H1 (cell line): ENCODE results near the gene SLC38A8. TPM values are rescaled to one million over a fixed set of nuclear protein-coding genes. Genes with fewer than 3 reads are reported as not detected.

Source experiments
- CTCF ChIA-PET: fragments of 300-600 bp; sonication (Branson Sonifier 250); formaldehyde crosslinking; loops from one replicate; lab custom pipeline; 2021; ENCODE audit not compliant: partially characterized antibody; lab: Charles Lee
- POLR2A ChIA-PET: fragments of 300-600 bp; sonication (Branson Sonifier 250); formaldehyde crosslinking; loops from one replicate; lab custom pipeline; 2021; ENCODE audit warnings: inconsistent platforms; ENCODE audit not compliant: partially characterized antibody; lab: Charles Lee
- DNase-seq, 2 experiments: peaks; one replicate each; pipeline versions ENCODE4 v3.0.0 to v3.0.0-alpha.2; 2010 to 2022; ENCODE audit warnings: low spot score in 2 of 2, low read depth in 1 of 2, mixed read lengths in 1 of 2
- FAIRE-seq: peaks from 2 replicates; lab custom pipeline; 2011; peaks lifted over from hg19 to GRCh38; lab: Jason Lieb, UNC
- H2AFZ ChIP-seq: 2 replicates; pipeline ENCODE4 v1.8.1; 2012; ENCODE audit warnings: low read length, inconsistent platforms
- H2AK5ac ChIP-seq: 2 replicates; pipeline ENCODE4 v1.6.1; 2013; ENCODE audit warnings: low read depth, low read length
- H2BK120ac ChIP-seq: replicated peaks from 2 replicates; pipeline ENCODE3; 2013; ENCODE audit warnings: low read depth, low read length, inconsistent platforms
- H2BK12ac ChIP-seq: 2 replicates; pipeline ENCODE4 v1.6.1; 2013; ENCODE audit warnings: low read depth, low read length
- H2BK15ac ChIP-seq: 2 replicates; pipeline ENCODE4 v1.6.1; 2013; ENCODE audit warnings: low read length
- H2BK20ac ChIP-seq: 2 replicates; pipeline ENCODE4 v1.6.1; 2013; ENCODE audit warnings: low read length
- H2BK5ac ChIP-seq: 2 replicates; pipeline ENCODE4 v1.6.1; 2013; ENCODE audit warnings: low read depth, low read length
- H3K14ac ChIP-seq: 2 replicates; pipeline ENCODE4 v1.6.1; 2013; ENCODE audit warnings: inconsistent platforms; ENCODE audit not compliant: insufficient read length
- H3K18ac ChIP-seq: 2 replicates; pipeline ENCODE4 v1.6.1; 2013; ENCODE audit warnings: low read length; ENCODE audit errors: extremely low read depth
- H3K23ac ChIP-seq: 2 replicates; pipeline ENCODE4 v1.6.1; 2013; ENCODE audit warnings: inconsistent platforms; ENCODE audit not compliant: insufficient read length
- H3K23me2 ChIP-seq: 2 replicates; pipeline ENCODE4 v1.6.1; 2013; ENCODE audit warnings: low read depth, low read length
- H3K27ac ChIP-seq: 2 replicates; pipeline ENCODE4 v1.6.1; 2011; ENCODE audit warnings: low read depth, low read length, inconsistent platforms
- H3K27me3 ChIP-seq, 4 experiments: replicated peaks in 1 of 4; 1 replicate in 1 of 4; 2 replicates in 3 of 4; pipeline versions ENCODE4 v1.6.1 to v1.8.1; 2011 to 2013; ENCODE audit warnings: low read length in 3 of 4, mild to moderate bottlenecking in 3 of 4, inconsistent platforms in 2 of 4, mixed read lengths in 2 of 4, moderate library complexity in 1 of 4; ENCODE audit not compliant: control insufficient read depth in 3 of 4, insufficient read depth in 3 of 4; ENCODE audit errors: extremely low read depth in 1 of 4
- H3K36me3 ChIP-seq, 4 experiments: 2 replicates each; pipeline versions ENCODE4 v1.6.1 to v1.8.1; 2011 to 2013; ENCODE audit warnings: mild to moderate bottlenecking in 4 of 4, low read length in 3 of 4, moderate library complexity in 2 of 4, control low read depth in 1 of 4, inconsistent platforms in 1 of 4; ENCODE audit not compliant: insufficient read depth in 4 of 4, control insufficient read depth in 2 of 4
- H3K4ac ChIP-seq: replicated peaks from 2 replicates; pipeline ENCODE3; 2013; ENCODE audit warnings: low read length, low read depth, mixed read lengths, inconsistent platforms; ENCODE audit not compliant: insufficient read length
- H3K4me1 ChIP-seq, 4 experiments: replicated peaks in 1 of 4; 1 replicate in 1 of 4; 2 replicates in 3 of 4; pipeline versions ENCODE4 v1.6.1 to v1.8.1; 2011 to 2013; ENCODE audit warnings: low read length in 3 of 4, inconsistent platforms in 2 of 4, mixed read lengths in 1 of 4; ENCODE audit not compliant: insufficient read depth in 4 of 4, control insufficient read depth in 3 of 4
- H3K4me2 ChIP-seq, 2 experiments: 2 replicates each; pipeline versions ENCODE4 v1.6.1 to v1.8.1; 2011 to 2013; ENCODE audit warnings: low read depth in 2 of 2, low read length in 2 of 2, control low read depth in 1 of 2, inconsistent platforms in 1 of 2, mild to moderate bottlenecking in 1 of 2; ENCODE audit not compliant: insufficient read depth in 1 of 2
- H3K4me3 ChIP-seq, 4 experiments: fragments of 200-600, 300-600 bp in 1 of 4; sonication (generic), shearing (Covaris generic), sonication (Bioruptor Twin) in 1 of 4; 2 replicates each; pipeline versions ENCODE4 v1.5.1 to v1.8.1; 2011 to 2016; ENCODE audit warnings: low read length in 4 of 4, low read depth in 3 of 4, control low read depth in 2 of 4, inconsistent platforms in 2 of 4, mild to moderate bottlenecking in 2 of 4, mixed read lengths in 1 of 4, moderate library complexity in 1 of 4; ENCODE audit not compliant: insufficient read depth in 2 of 4; ENCODE audit errors: extremely low read depth in 1 of 4
- H3K56ac ChIP-seq: replicated peaks from 2 replicates; pipeline ENCODE3; 2013; ENCODE audit warnings: low read depth, mild to moderate bottlenecking, mixed read lengths, low read length, inconsistent platforms; ENCODE audit not compliant: insufficient read length
- H3K79me1 ChIP-seq: 2 replicates; pipeline ENCODE4 v1.6.1; 2013; ENCODE audit warnings: low read depth, low read length, control low read depth
- H3K79me2 ChIP-seq, 2 experiments: 2 replicates each; pipeline versions ENCODE4 v1.6.1 to v1.8.1; 2012 to 2013; ENCODE audit warnings: low read length in 2 of 2, mild to moderate bottlenecking in 2 of 2, inconsistent platforms in 1 of 2; ENCODE audit not compliant: insufficient read depth in 2 of 2, control insufficient read depth in 1 of 2
- H3K9ac ChIP-seq, 4 experiments: replicated peaks in 1 of 4; 1 replicate in 1 of 4; 2 replicates in 3 of 4; pipeline versions ENCODE4 v1.6.1 to v1.8.1; 2011 to 2013; ENCODE audit warnings: low read depth in 3 of 4, low read length in 3 of 4, control low read depth in 2 of 4, mild to moderate bottlenecking in 2 of 4, moderate library complexity in 2 of 4, inconsistent platforms in 1 of 4; ENCODE audit errors: extremely low read depth in 1 of 4
- H3K9me3 ChIP-seq, 2 experiments: 2 replicates each; pipeline versions ENCODE4 v1.6.1 to v1.8.1; 2012 to 2013; ENCODE audit warnings: mild to moderate bottlenecking in 2 of 2, moderate library complexity in 2 of 2, control low read depth in 1 of 2, inconsistent platforms in 1 of 2, low read depth in 1 of 2, low read length in 1 of 2, mixed read lengths in 1 of 2; ENCODE audit not compliant: insufficient read depth in 2 of 2
- H4K20me1 ChIP-seq, 2 experiments: replicated peaks in 1 of 2; 2 replicates each; pipeline versions ENCODE3 to v1.8.1; 2011 to 2013; ENCODE audit warnings: inconsistent platforms in 2 of 2, low read length in 2 of 2, mild to moderate bottlenecking in 1 of 2; ENCODE audit not compliant: insufficient read depth in 2 of 2, control insufficient read depth in 1 of 2
- H4K5ac ChIP-seq: 2 replicates; pipeline ENCODE4 v1.6.1; 2013; ENCODE audit warnings: low read length, low read depth, mixed read lengths, inconsistent platforms; ENCODE audit not compliant: insufficient read length
- H4K8ac ChIP-seq: 2 replicates; pipeline ENCODE4 v1.8.0; 2013; ENCODE audit warnings: mild to moderate bottlenecking, moderate library complexity, low read length, inconsistent platforms; ENCODE audit not compliant: insufficient read depth; ENCODE audit errors: extremely low read depth
- H4K91ac ChIP-seq: replicated peaks from 2 replicates; pipeline ENCODE3; 2013; ENCODE audit warnings: low read length, mixed read lengths, inconsistent platforms; ENCODE audit not compliant: insufficient read length
- CBX5 ChIP-seq: fragments of 300-800, 300-1000 bp; sonication (generic); IDR thresholded peaks from 2 replicates; pipeline ENCODE4 v1.7.1; 2016; ENCODE audit warnings: antibody characterized with exemption, low read length, low read depth
- CHD1 ChIP-seq: IDR thresholded peaks from 2 replicates; pipeline ENCODE4 v1.6.1; 2012; ENCODE audit warnings: low read depth, low read length, improper control_type of control experiment
- KDM4A ChIP-seq: IDR thresholded peaks from one replicate; pipeline ENCODE4 v1.7.1; 2012; ENCODE audit warnings: low read depth, mild to moderate bottlenecking, moderate library complexity, low read length, inconsistent platforms; ENCODE audit not compliant: severe bottlenecking
- KDM5A ChIP-seq: fragments of 200-600 bp; IDR thresholded peaks from 2 replicates; pipeline ENCODE4 v1.7.1; 2012; ENCODE audit warnings: mild to moderate bottlenecking, low read length, inconsistent platforms, mixed read lengths
- NRF1 ChIP-seq: IDR thresholded peaks from 2 replicates; pipeline ENCODE4 v1.6.1; 2011; ENCODE audit warnings: mild to moderate bottlenecking, low read depth, low read length, improper control_type of control experiment
- POLR2AphosphoS5 ChIP-seq: IDR thresholded peaks from 2 replicates; pipeline ENCODE4 v1.6.1; 2011; ENCODE audit warnings: low read depth, low read length
- RBBP5 ChIP-seq: IDR thresholded peaks from 2 replicates; pipeline ENCODE4 v1.7.1; 2012; ENCODE audit warnings: low read depth, mild to moderate bottlenecking, inconsistent platforms, low read length, moderate library complexity, borderline replicate concordance
- TBP ChIP-seq: IDR thresholded peaks from 2 replicates; pipeline ENCODE4 v1.6.1; 2011; ENCODE audit warnings: low read depth, low read length, improper control_type of control experiment
- whole genome bisulfite sequencing, 2 experiments: shearing (Covaris generic) in 1 of 2; methylation state at CpG; one replicate each; pipeline versions ENCODE4 v1.1.6 to v1.1.7; 2013 to 2015; ENCODE audit warnings: low lambda C conversion rate in 2 of 2, mixed read lengths in 2 of 2, inconsistent platforms in 1 of 2, low coverage in 1 of 2, missing lambda C conversion rate in 1 of 2; ENCODE audit not compliant: insufficient replicate concordance in 2 of 2, insufficient coverage in 1 of 2, insufficient read length in 1 of 2; ENCODE audit errors: extremely low coverage in 1 of 2, missing lambda C conversion rate in 1 of 2; 5-methylcytosine and 5-hydroxymethylcytosine counted together
- polyA plus RNA-seq, 7 experiments: library from polyadenylated mRNA; depleted of rRNA in 3 of 7; stranded (reverse) in 5 of 7; unstranded in 2 of 7; fragments of >200 nt in 5 of 7; fragments of 200-250 nt in 2 of 7; gene quantifications; 1 replicate in 5 of 7; 2 replicates in 1 of 7; 4 replicates in 1 of 7; pipeline versions ENCODE4 v1.2.1 to v1.2.3, GENCODE V29; 2011 to 2013; ENCODE audit warnings: missing spikeins in 2 of 7, mixed read lengths in 2 of 7
- total RNA-seq: library from RNA; stranded (reverse); fragmentation: NEBNext Ultra II Directional; extraction: Animal tissue kit (Norgen Biotek cat#: 25700); gene quantifications from 2 replicates; pipeline ENCODE4 v1.2.1, GENCODE V29; 2021

Gene SLC38A8
- total and polyA plus RNA-seq, 2 of the 8 experiments (the other 6 are each of a cell fraction or from before 2014, with no cell fraction given), result 0.08 TPM; not detected in 1

GRCh38 chr16:84036131-84036530, 6.5 kb downstream of the SLC38A8 start:
- no peak overlapping the region for H2BK120ac ChIP-seq
- FAIRE-seq, result no peak
- no peaks in the 10 kb centered on the region; the same call in 1 of the 2 replicates for H3K23me2 ChIP-seq
- H3K79me2 ChIP-seq, result no peaks in the 10 kb centered on the region
- H2AFZ ChIP-seq, result no peak overlapping the region
- no peak overlapping the region for H3K27ac ChIP-seq
- H2BK5ac ChIP-seq, result no peak overlapping the region
- POLR2A ChIA-PET, result no interaction called here
- peaks cover 5 to 6% of the 10 kb centered on the region in 2 experiments; a peak in 1 of 4 replicates for H3K9me3 ChIP-seq
- H2AK5ac ChIP-seq, result no peak overlapping the region
- H4K20me1 ChIP-seq, result no peaks in the 10 kb centered on the region
- no peak overlapping the region for H3K56ac ChIP-seq
- no peak overlapping the region for H3K9ac ChIP-seq
- H3K36me3 ChIP-seq, result no peaks in the 10 kb centered on the region
- no peak overlapping the region for H3K4me2 ChIP-seq
- TF ChIP-seq POLR2AphosphoS5 (no peak), RBBP5 (no peak), CBX5 (no peak), KDM4A (no peak), TBP (no peak), KDM5A (no peak), CHD1 (no peak), NRF1 (no peak)
- TF ChIP-seq, all 59 proteins: peak for 0
- Histone ChIP-seq H4K8ac (no peak overlapping the region), H4K91ac (no peak overlapping the region), H2BK15ac (no peak overlapping the region), H3K4me1 (peaks cover 0 to 8% (median 0%) of the 10 kb centered on the region in 4 experiments; a peak in 2 of 7 replicates), H4K5ac (no peak overlapping the region), H3K4ac (no peak overlapping the region), H3K27me3 (0 out of 7 replicates have a peak, but pooled peaks cover 0 to 2% (median 0%) of the 10 kb centered on the region in 4 experiments), H2BK20ac (no peak overlapping the region), H3K18ac (no peak overlapping the region), H3K4me3 (no peak overlapping the region), H3K23ac (no peak overlapping the region), H2BK12ac (no peak overlapping the region), H3K14ac (no peak overlapping the region), H3K79me1 (no peaks in the 10 kb centered on the region)
- CTCF ChIA-PET, result interaction anchor here (1.0 to 2.7 kb wide), 4 partner anchors 8 to 140 kb away, joined by 3 to 7 read pairs (median 4); no protein-coding TSS in a partner anchor
- 85% methylated on average over 3 of the region's 3 CpGs; no CpG with 5 or more reads in 1 of the 2 experiments for WGBS, 2 experiments
- no peak for DNase-seq
